Measurements from ENCODE around the gene SOBP.

DNA sequence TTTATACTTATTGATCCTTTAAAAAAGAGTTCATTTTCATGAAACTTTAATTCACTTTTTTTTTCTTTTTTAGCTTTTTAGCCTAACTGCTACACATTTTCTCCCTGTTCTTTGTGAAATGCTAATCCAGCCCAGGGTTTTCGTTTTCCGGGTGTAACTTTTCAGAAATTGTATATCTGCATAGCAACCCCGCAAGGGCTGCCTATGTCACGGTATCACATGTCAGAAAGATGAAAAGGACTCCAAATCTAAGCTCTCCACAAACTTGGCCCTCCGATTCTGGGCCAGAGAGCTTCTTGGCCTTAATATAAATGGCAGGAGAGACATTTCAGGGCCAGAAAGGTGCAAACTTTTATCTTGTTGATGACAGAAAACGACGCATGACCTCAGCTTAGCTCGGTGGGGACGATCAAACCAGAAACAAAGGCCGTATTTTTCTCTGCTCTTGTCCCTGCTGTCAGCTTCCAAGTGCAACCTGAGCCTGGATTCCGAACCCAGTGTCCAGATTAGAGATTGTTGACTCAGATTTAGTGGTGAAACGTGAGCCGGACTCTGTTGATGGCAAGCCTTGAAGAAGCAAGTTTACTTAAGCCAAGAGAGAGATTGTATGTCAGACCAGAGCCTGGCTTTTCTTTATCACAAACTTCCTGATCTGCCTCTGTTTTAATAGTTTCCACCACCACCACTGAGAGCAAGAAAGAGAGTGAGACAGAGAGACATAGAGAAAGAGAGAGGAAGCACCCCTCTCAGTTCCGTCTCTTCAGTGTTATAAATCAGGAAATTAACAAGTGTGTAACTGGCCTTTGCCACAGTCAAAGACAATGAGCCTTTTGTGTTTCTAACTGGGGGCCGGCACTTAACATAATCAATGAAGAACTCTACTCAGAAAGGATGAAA lies 176.4 kb downstream of the SOBP start:
- TF ChIP-seq, protein P1, sequence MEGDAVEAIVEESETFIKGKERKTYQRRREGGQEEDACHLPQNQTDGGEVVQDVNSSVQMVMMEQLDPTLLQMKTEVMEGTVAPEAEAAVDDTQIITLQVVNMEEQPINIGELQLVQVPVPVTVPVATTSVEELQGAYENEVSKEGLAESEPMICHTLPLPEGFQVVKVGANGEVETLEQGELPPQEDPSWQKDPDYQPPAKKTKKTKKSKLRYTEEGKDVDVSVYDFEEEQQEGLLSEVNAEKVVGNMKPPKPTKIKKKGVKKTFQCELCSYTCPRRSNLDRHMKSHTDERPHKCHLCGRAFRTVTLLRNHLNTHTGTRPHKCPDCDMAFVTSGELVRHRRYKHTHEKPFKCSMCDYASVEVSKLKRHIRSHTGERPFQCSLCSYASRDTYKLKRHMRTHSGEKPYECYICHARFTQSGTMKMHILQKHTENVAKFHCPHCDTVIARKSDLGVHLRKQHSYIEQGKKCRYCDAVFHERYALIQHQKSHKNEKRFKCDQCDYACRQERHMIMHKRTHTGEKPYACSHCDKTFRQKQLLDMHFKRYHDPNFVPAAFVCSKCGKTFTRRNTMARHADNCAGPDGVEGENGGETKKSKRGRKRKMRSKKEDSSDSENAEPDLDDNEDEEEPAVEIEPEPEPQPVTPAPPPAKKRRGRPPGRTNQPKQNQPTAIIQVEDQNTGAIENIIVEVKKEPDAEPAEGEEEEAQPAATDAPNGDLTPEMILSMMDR (conservative IDR thresholded peaks at IDR 0.05 in 1 of 2, IDR thresholded peaks at IDR 0.05 in 1 of 2; ENCODE audit: low read depth in 1 of 2, low read length in 2 of 2), result no peak
- TF ChIP-seq EZH2 (IDR thresholded peaks at IDR 0.05; ENCODE audit: low read length, missing control alignments), result no peak
